Panc1 (cell line): ENCODE data around the gene TLE1. TPM values are rescaled to one million over a fixed set of nuclear protein-coding genes. Genes with fewer than 3 reads are reported as not detected.

Experiments used
- ATAC-seq: fragments of 200-7000 bp; cut with Tn5 transposase; 2 replicates; pipeline ENCODE4 v1.9.1; 2020; ENCODE audit warnings: mild to moderate bottlenecking, moderate library complexity
- BruUV-seq: library from RNA; stranded (reverse); fragments of 400-500 nt; replicated peaks from 2 replicates; lab custom pipeline; 2021; lab: Mats Ljungman, UMichigan
- CTCF ChIA-PET: fragments of 300-600 bp; sonication (Branson Sonifier 250); formaldehyde crosslinking; loops from one replicate; lab custom pipeline; 2022; ENCODE audit warnings: antibody characterized with exemption; lab: Charles Lee
- POLR2A ChIA-PET: fragments of 300-600 bp; sonication (Branson Sonifier 250); formaldehyde crosslinking; loops from one replicate; lab custom pipeline; 2022; ENCODE audit warnings: antibody characterized with exemption; lab: Charles Lee
- DNase-seq: peaks from one replicate; pipeline ENCODE4 v3.0.0-alpha.2; 2010; ENCODE audit warnings: low read depth, low spot score
- H3K27ac ChIP-seq: 2 replicates; pipeline ENCODE4 v1.5.1; 2011; ENCODE audit warnings: mild to moderate bottlenecking, low read length, inconsistent platforms
- H3K27me3 ChIP-seq: fragments of 200-500 bp; sonication (Bioruptor generic); 2 replicates; pipeline ENCODE4 v1.6.0; 2014; ENCODE audit warnings: low read length, inconsistent platforms; ENCODE audit not compliant: control insufficient read depth, insufficient read depth
- H3K36me3 ChIP-seq: fragments of 200-500 bp; sonication (Bioruptor generic); 2 replicates; pipeline ENCODE4 v1.5.1; 2014; ENCODE audit warnings: inconsistent platforms, mild to moderate bottlenecking, low read length, moderate library complexity; ENCODE audit not compliant: control insufficient read depth, insufficient read depth
- H3K4me1 ChIP-seq: 2 replicates; pipeline ENCODE4 v1.5.1; 2011; ENCODE audit warnings: inconsistent platforms, mild to moderate bottlenecking, low read length, moderate library complexity; ENCODE audit not compliant: control insufficient read depth, insufficient read depth
- H3K4me3 ChIP-seq, 2 experiments: 2 replicates each; pipeline ENCODE4 v1.5.1; 2011 to 2012; ENCODE audit warnings: low read depth in 2 of 2, low read length in 2 of 2, mild to moderate bottlenecking in 2 of 2, inconsistent platforms in 1 of 2, moderate library complexity in 1 of 2
- H3K9me3 ChIP-seq: fragments of 200-500 bp; sonication (Bioruptor generic); 2 replicates; pipeline ENCODE4 v1.5.1; 2014; ENCODE audit warnings: low read depth, mild to moderate bottlenecking, inconsistent platforms, low read length, moderate library complexity; ENCODE audit not compliant: control insufficient read depth, insufficient read depth
- POLR2AphosphoS5 ChIP-seq: IDR thresholded peaks from 2 replicates; pipeline ENCODE4 v1.6.1; 2012; ENCODE audit warnings: mild to moderate bottlenecking, low read depth, low read length, moderate library complexity
- SIN3A ChIP-seq: IDR thresholded peaks from 2 replicates; pipeline ENCODE4 v1.6.1; 2012; ENCODE audit warnings: low read depth, mild to moderate bottlenecking, low read length, moderate library complexity, borderline replicate concordance; ENCODE audit not compliant: insufficient read depth
- TCF7L2 ChIP-seq: IDR thresholded peaks from 2 replicates; pipeline ENCODE4 v1.6.1; 2011; ENCODE audit warnings: mild to moderate bottlenecking, low read depth, low read length, inconsistent platforms
- in situ Hi-C: cut with HindIII; loops from 2 replicates; pipeline ENCODE4 v1.10.0; 2016; ENCODE audit warnings: low sequenced_read_pairs, low pct_unique_long_range_greater_than_20kb
- intact Hi-C: fragments of 100-400 bp; cut with micrococcal nuclease; formaldehyde crosslinking; loops from one replicate; pipeline ENCODE4 v1.10.0; 2022; ENCODE audit not compliant: unreplicated experiment
- total RNA-seq: library from RNA; stranded (reverse); gene quantifications from one replicate; pipeline ENCODE4 v1.2.1, GENCODE V29; 2021; ENCODE audit not compliant: unreplicated experiment
- TF ChIP-seq, protein P1 (sequence below): fragments of 450-650 bp; IDR thresholded peaks from 2 replicates; pipeline ENCODE4 v1.5.1; 2017; ENCODE audit warnings: mild to moderate bottlenecking
- TF ChIP-seq, protein P2 (sequence below), 2 experiments: IDR thresholded peaks; 2 replicates each; pipeline ENCODE4 v1.6.1; 2011 to 2012; ENCODE audit warnings: low read depth in 2 of 2, control low read depth in 1 of 2, low read length in 1 of 2, mild to moderate bottlenecking in 1 of 2, moderate library complexity in 1 of 2; ENCODE audit not compliant: insufficient read depth in 1 of 2

Gene TLE1
- total RNA-seq, 1 experiment from 2014 or later: 12.9 TPM

DNA sequence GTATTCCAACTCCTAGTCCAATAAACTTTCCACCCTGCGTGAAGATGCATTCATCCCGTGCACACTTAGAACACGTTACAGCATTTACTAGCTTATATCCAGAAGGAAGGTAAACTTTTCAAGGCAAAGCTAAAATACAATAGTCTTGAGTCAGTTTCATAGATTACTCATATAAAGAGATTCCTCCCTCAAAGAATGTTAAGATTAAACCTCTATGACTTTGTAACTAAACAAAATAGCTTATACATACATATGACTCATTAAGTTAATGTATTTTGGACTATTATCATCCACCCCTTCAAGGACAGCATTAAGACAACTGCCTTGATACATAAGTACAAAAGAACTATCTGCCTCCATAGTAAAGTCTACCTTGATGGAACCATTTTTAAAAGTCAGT lies 36.1 kb downstream of the TLE1 start:
- TF ChIP-seq, protein P1, sequence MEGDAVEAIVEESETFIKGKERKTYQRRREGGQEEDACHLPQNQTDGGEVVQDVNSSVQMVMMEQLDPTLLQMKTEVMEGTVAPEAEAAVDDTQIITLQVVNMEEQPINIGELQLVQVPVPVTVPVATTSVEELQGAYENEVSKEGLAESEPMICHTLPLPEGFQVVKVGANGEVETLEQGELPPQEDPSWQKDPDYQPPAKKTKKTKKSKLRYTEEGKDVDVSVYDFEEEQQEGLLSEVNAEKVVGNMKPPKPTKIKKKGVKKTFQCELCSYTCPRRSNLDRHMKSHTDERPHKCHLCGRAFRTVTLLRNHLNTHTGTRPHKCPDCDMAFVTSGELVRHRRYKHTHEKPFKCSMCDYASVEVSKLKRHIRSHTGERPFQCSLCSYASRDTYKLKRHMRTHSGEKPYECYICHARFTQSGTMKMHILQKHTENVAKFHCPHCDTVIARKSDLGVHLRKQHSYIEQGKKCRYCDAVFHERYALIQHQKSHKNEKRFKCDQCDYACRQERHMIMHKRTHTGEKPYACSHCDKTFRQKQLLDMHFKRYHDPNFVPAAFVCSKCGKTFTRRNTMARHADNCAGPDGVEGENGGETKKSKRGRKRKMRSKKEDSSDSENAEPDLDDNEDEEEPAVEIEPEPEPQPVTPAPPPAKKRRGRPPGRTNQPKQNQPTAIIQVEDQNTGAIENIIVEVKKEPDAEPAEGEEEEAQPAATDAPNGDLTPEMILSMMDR: no peak
- TF ChIP-seq SIN3A (no peak), TCF7L2 (no peak), POLR2AphosphoS5 (no peak)
- TF ChIP-seq, protein P2, sequence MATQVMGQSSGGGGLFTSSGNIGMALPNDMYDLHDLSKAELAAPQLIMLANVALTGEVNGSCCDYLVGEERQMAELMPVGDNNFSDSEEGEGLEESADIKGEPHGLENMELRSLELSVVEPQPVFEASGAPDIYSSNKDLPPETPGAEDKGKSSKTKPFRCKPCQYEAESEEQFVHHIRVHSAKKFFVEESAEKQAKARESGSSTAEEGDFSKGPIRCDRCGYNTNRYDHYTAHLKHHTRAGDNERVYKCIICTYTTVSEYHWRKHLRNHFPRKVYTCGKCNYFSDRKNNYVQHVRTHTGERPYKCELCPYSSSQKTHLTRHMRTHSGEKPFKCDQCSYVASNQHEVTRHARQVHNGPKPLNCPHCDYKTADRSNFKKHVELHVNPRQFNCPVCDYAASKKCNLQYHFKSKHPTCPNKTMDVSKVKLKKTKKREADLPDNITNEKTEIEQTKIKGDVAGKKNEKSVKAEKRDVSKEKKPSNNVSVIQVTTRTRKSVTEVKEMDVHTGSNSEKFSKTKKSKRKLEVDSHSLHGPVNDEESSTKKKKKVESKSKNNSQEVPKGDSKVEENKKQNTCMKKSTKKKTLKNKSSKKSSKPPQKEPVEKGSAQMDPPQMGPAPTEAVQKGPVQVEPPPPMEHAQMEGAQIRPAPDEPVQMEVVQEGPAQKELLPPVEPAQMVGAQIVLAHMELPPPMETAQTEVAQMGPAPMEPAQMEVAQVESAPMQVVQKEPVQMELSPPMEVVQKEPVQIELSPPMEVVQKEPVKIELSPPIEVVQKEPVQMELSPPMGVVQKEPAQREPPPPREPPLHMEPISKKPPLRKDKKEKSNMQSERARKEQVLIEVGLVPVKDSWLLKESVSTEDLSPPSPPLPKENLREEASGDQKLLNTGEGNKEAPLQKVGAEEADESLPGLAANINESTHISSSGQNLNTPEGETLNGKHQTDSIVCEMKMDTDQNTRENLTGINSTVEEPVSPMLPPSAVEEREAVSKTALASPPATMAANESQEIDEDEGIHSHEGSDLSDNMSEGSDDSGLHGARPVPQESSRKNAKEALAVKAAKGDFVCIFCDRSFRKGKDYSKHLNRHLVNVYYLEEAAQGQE (IDR thresholded peaks at IDR 0.05; ENCODE audit: insufficient read depth in 1 of 2, low read depth in 2 of 2, low read length in 1 of 2): no peak
- BruUV-seq: no TSS peak
- H3K4me1 ChIP-seq: no peaks in the 10 kb centered on the region
- no peaks in the 10 kb centered on the region; the same call in 1 of the 2 replicates for H3K36me3 ChIP-seq
- CTCF ChIA-PET: no interaction called here
- ATAC-seq (no peak), DNase-seq (no peak)
- in situ Hi-C loops (no loop called here), intact Hi-C loops (no loop called here)
- H3K27me3 ChIP-seq: no peaks in the 10 kb centered on the region
- POLR2A ChIA-PET: no interaction called here
- no peak overlapping the region for H3K4me3 ChIP-seq
- H3K9me3 ChIP-seq: no peaks in the 10 kb centered on the region
- no peak overlapping the region for H3K27ac ChIP-seq

DNA sequence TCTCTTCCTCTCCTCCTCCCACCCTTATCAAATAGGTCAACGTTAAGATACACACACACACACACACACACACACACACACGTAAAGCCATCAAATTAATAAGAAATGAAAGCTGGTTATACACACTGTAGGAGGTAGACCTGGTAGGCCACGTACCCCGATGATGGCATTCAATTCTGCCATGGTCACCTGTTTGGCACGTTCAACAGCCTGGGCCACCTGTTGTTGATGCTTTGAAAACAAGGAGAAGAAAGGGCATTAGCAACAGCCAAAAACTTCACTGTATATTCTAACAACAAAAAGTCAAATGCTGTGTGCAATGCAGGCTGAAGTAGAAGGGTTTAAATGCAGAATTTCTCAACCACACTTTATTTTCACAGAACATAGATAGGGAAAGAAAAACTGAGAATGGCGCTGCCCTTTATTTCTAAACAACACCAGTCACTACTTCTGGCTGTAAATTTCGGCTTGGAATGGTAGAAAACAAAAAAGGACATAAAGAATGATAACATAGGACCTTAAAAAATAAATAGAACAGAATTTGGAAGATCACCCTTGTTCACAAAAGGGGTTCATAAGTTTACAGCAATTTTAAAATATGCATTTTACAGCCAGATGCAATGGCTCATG lies 37.2 kb downstream of the TLE1 start:
- ChIA-PET CTCF (no interaction called here), POLR2A (no interaction called here)
- no TSS peak for BruUV-seq
- H3K4me1 ChIP-seq: no peaks in the 10 kb centered on the region
- in situ Hi-C loops (no loop called here), intact Hi-C loops (no loop called here)
- no peaks in the 10 kb centered on the region for H3K9me3 ChIP-seq
- no peaks in the 10 kb centered on the region for H3K27me3 ChIP-seq
- H3K27ac ChIP-seq: no peak overlapping the region
- no peak for ATAC-seq
- TF ChIP-seq, protein P2 (IDR thresholded peaks at IDR 0.05; ENCODE audit: insufficient read depth in 1 of 2, low read depth in 2 of 2, low read length in 1 of 2): no peak
- TF ChIP-seq TCF7L2 (no peak), SIN3A (no peak)
- TF ChIP-seq, protein P1: no peak
- H3K36me3 ChIP-seq: no peaks in the 10 kb centered on the region; the same call in 1 of the 2 replicates
- DNase-seq: no peak
- H3K4me3 ChIP-seq: no peak overlapping the region
